GM12878 (cell line): ENCODE measurements around the gene PSMD11. TPM values are rescaled to one million over a fixed set of nuclear protein-coding genes. Genes with fewer than 3 reads are reported as not detected.

Source experiments
- ATAC-seq: fragments of 200-7000 bp; cut with Tn5 transposase; 3 replicates; pipeline ENCODE4 v1.9.1; 2020; ENCODE audit warnings: mild to moderate bottlenecking, moderate library complexity
- BruUV-seq: library from RNA; stranded (reverse); fragments of 400-500 nt; replicated peaks from 2 replicates; lab custom pipeline; 2021; lab: Mats Ljungman, UMichigan
- CTCF ChIA-PET: fragments of 300-600 bp; sonication (Branson Sonifier 250); formaldehyde crosslinking; extraction: SDS; loops from one replicate; lab custom pipeline; 2021; ENCODE audit warnings: inconsistent platforms; lab: Yijun Ruan, JAX
- POLR2A ChIA-PET: fragments of 350-600 bp; formaldehyde crosslinking; extraction: SDS; loops from one replicate; lab custom pipeline; 2021; ENCODE audit warnings: inconsistent platforms; lab: Charles Lee
- RAD21 ChIA-PET: fragments of 300-600 bp; sonication (Branson Sonifier 250); formaldehyde crosslinking; loops from one replicate; lab custom pipeline; 2023; ENCODE audit warnings: antibody characterized with exemption; ENCODE audit not compliant: unreplicated experiment; lab: Charles Lee
- SMC1A ChIA-PET: fragments of 300-600 bp; sonication (Branson Sonifier 250); formaldehyde crosslinking; loops from one replicate; lab custom pipeline; 2023; ENCODE audit not compliant: unreplicated experiment, uncharacterized antibody; lab: Charles Lee
- DNase-seq: peaks from one replicate; pipeline ENCODE4 v3.0.0-alpha.2; 2011; ENCODE audit warnings: low read depth, low spot score
- FAIRE-seq: peaks from 3 replicates; lab custom pipeline; 2011; peaks lifted over from hg19 to GRCh38; lab: Jason Lieb, UNC
- H2AFZ ChIP-seq: 2 replicates; pipeline ENCODE4 v1.6.0; 2011; ENCODE audit warnings: low read depth, low read length, control low read depth; ENCODE audit not compliant: control insufficient read depth
- H3K27ac ChIP-seq: 2 replicates; pipeline ENCODE4 v1.5.1; 2011; ENCODE audit warnings: control low read depth; ENCODE audit not compliant: control insufficient read depth, insufficient read depth
- H3K27me3 ChIP-seq, 2 experiments: replicated peaks in 1 of 2; 2 replicates each; pipeline versions ENCODE4 v1.6.0 to v1.6.1; 2011; ENCODE audit warnings: low read length in 1 of 2; ENCODE audit not compliant: control insufficient read depth in 2 of 2, insufficient read depth in 2 of 2
- H3K36me3 ChIP-seq, 2 experiments: 2 replicates each; pipeline ENCODE4 v1.5.1; 2011; ENCODE audit warnings: low read length in 1 of 2; ENCODE audit not compliant: control insufficient read depth in 2 of 2, insufficient read depth in 2 of 2
- H3K4me1 ChIP-seq: 2 replicates; pipeline ENCODE4 v1.6.1; 2011; ENCODE audit warnings: mild to moderate bottlenecking, low read length, moderate library complexity, mixed read lengths; ENCODE audit not compliant: control insufficient read depth, insufficient read depth
- H3K4me2 ChIP-seq: 2 replicates; pipeline ENCODE4 v1.6.0; 2011; ENCODE audit warnings: control low read depth; ENCODE audit not compliant: control insufficient read depth, insufficient read depth
- H3K4me3 ChIP-seq: fragments of 200-600 bp; sonication (generic); 2 replicates; pipeline ENCODE4 v1.5.1; 2016
- H3K79me2 ChIP-seq: 2 replicates; pipeline ENCODE4 v1.6.0; 2011; ENCODE audit warnings: low read length; ENCODE audit not compliant: control insufficient read depth, insufficient read depth
- H3K9ac ChIP-seq: 2 replicates; pipeline ENCODE4 v1.8.0; 2011; ENCODE audit warnings: low read length, control low read depth, mixed read lengths; ENCODE audit not compliant: control insufficient read depth, insufficient read depth
- H3K9me3 ChIP-seq: replicated peaks from 3 replicates; pipeline ENCODE4 v1.5.1; 2011; ENCODE audit warnings: mild to moderate bottlenecking, low read length; ENCODE audit not compliant: control insufficient read depth, insufficient read depth
- H4K20me1 ChIP-seq: 2 replicates; pipeline ENCODE4 v1.6.0; 2011; ENCODE audit not compliant: control insufficient read depth, insufficient read depth
- ASH2L ChIP-seq: fragments of 300-600, 200-600 bp; sonication (generic); IDR thresholded peaks from 2 replicates; pipeline ENCODE4 v1.6.1; 2017; ENCODE audit warnings: low read depth, mild to moderate bottlenecking, borderline replicate concordance
- ATF3 ChIP-seq: IDR thresholded peaks from 2 replicates; pipeline ENCODE4 v1.6.1; 2011; ENCODE audit warnings: low read depth, mild to moderate bottlenecking, low read length, moderate library complexity, borderline replicate concordance; ENCODE audit errors: extremely low read depth
- BCL3 ChIP-seq: IDR thresholded peaks from 2 replicates; pipeline ENCODE4 v1.6.1; 2011; ENCODE audit warnings: borderline replicate concordance, low read depth, mild to moderate bottlenecking, moderate library complexity, low read length; ENCODE audit not compliant: insufficient read depth, poor library complexity, severe bottlenecking
- ESRRA ChIP-seq: IDR thresholded peaks from 2 replicates; pipeline ENCODE4 v1.6.1; 2012; ENCODE audit warnings: mild to moderate bottlenecking, low read length, improper control_type of control experiment
- HDAC2 ChIP-seq: fragments of 200-600 bp; sonication (generic); IDR thresholded peaks from 2 replicates; pipeline ENCODE4 v1.6.1; 2017
- IKZF2 ChIP-seq, 2 experiments: fragments of 450-650 bp; IDR thresholded peaks; 2 replicates each; pipeline ENCODE4 v1.6.1; 2017; ENCODE audit warnings: mild to moderate bottlenecking in 2 of 2, moderate library complexity in 2 of 2
- MEF2B ChIP-seq: fragments of 450-650 bp; IDR thresholded peaks from 2 replicates; pipeline ENCODE4 v1.6.1; 2018; ENCODE audit warnings: mild to moderate bottlenecking, moderate library complexity; ENCODE audit not compliant: partially characterized antibody, poor library complexity, severe bottlenecking
- MLLT1 ChIP-seq: fragments of 450-650 bp; IDR thresholded peaks from 2 replicates; pipeline ENCODE4 v1.6.1; 2016; ENCODE audit warnings: mild to moderate bottlenecking
- NR2C2 ChIP-seq: IDR thresholded peaks from 2 replicates; pipeline ENCODE4 v1.6.1; 2011; ENCODE audit warnings: borderline replicate concordance, low read depth; ENCODE audit not compliant: control insufficient read depth, insufficient read length
- PML ChIP-seq: IDR thresholded peaks from 2 replicates; pipeline ENCODE4 v1.6.1; 2012; ENCODE audit warnings: low read length, inconsistent platforms
- POLR2A ChIP-seq: IDR thresholded peaks from 2 replicates; pipeline ENCODE4 v1.6.1; 2011; ENCODE audit warnings: low read depth, mild to moderate bottlenecking, low read length
- SMAD5 ChIP-seq: IDR thresholded peaks from 2 replicates; pipeline ENCODE4 v1.6.1; 2016; ENCODE audit warnings: antibody characterized with exemption, low read depth
- TARDBP ChIP-seq: IDR thresholded peaks from 2 replicates; pipeline ENCODE4 v1.6.1; 2016; ENCODE audit warnings: borderline replicate concordance
- TBL1XR1 ChIP-seq: IDR thresholded peaks from 2 replicates; pipeline ENCODE4 v1.6.1; 2012; ENCODE audit warnings: low read depth, low read length, improper control_type of control experiment
- USF1 ChIP-seq: IDR thresholded peaks from 2 replicates; pipeline ENCODE4 v1.6.1; 2011; ENCODE audit warnings: borderline replicate concordance, low read depth, mild to moderate bottlenecking, moderate library complexity, mixed read lengths, low read length; ENCODE audit not compliant: insufficient read depth; ENCODE audit errors: extremely low read length
- WGBS: methylation state at CpG from one replicate; pipeline ENCODE4 v1.1.6; 2016; ENCODE audit warnings: low lambda C conversion rate; ENCODE audit not compliant: insufficient replicate concordance, insufficient coverage; ENCODE audit errors: missing lambda C conversion rate; 5-methylcytosine and 5-hydroxymethylcytosine counted together
- in situ Hi-C: fragments of 300-500 bp; cut with MboI; formaldehyde crosslinking; loops from 9 replicates; pipeline ENCODE4 v1.14.3; 2018; ENCODE audit warnings: mixed read lengths
- intact Hi-C: fragments of 100-400 bp; cut with micrococcal nuclease; formaldehyde crosslinking; loops from one replicate; pipeline ENCODE4 v1.14.2; 2022; ENCODE audit not compliant: unreplicated experiment
- polyA plus RNA-seq, 11 experiments: library from polyadenylated mRNA; depleted of rRNA in 4 of 11; unstranded in 6 of 11; stranded (reverse) in 5 of 11; fragments of >200 nt; fragmentation: Nextera tagmentation in 4 of 11; fragmentation: Illumina TruSeq in 1 of 11; extraction: Ambion mirVana in 4 of 11; extraction: Trizol in 1 of 11; gene quantifications; 1 replicate in 1 of 11; 2 replicates in 10 of 11; pipeline versions ENCODE4 v1.2.1 to v1.2.3, GENCODE V29; 2011 to 2016; ENCODE audit warnings: inconsistent platforms in 2 of 11, missing spikeins in 2 of 11, low read depth in 1 of 11
- total RNA-seq, 4 experiments: library from RNA; depleted of rRNA in 3 of 4; stranded (reverse); fragments of >200 nt in 3 of 4; fragmentation: Illumina TruSeq in 1 of 4; extraction: Trizol in 1 of 4; gene quantifications; 2 replicates each; pipeline versions ENCODE4 v1.2.1 to v1.2.3, GENCODE V29; 2013 to 2021

PSMD11 gene
- total and polyA plus RNA-seq, 10 of the 15 experiments (the other 5 are each of a cell fraction or from before 2014, with no cell fraction given), result 84.1 to 319 (median 120) TPM

GRCh38 chr17:32517982-32518381 is 73.7 kb downstream of the PSMD11 start (continued):
- TF ChIP-seq BCL3, result no peak
- no peak for TF ChIP-seq TBL1XR1
- no peak for TF ChIP-seq HDAC2

GRCh38 chr17:32518646-32519227 is 74.4 kb downstream of the PSMD11 start:
- H3K27me3 ChIP-seq, result no peaks in the 10 kb centered on the region
- no peaks in the 10 kb centered on the region; the same call in 1 of the 2 replicates for H3K79me2 ChIP-seq
- ChIA-PET SMC1A (interaction anchor here (2.2 to 13.7 kb wide), 4 partner anchors 12 to 45 kb away, joined by 8 to 286 read pairs (median 136); partner anchors contain the start of gene CDK5R1), RAD21 (interaction anchor here (1.1 to 19.5 kb wide), 5 partner anchors 15 to 45 kb away, joined by 3 to 543 read pairs (median 11); partner anchors contain the start of gene CDK5R1), CTCF (interaction anchor here (1.5 to 4.9 kb wide), 3 partner anchors 13 to 30 kb away, joined by 4 to 28 read pairs (median 18); no protein-coding TSS in a partner anchor), POLR2A (interaction anchor here (2.3 to 18.8 kb wide), 4 partner anchors 15 to 51 kb away, joined by 8 to 308 read pairs (median 13); partner anchors contain the start of gene CDK5R1)
- ATAC-seq (no peak), FAIRE-seq (no peak), DNase-seq (no peak)
- intact Hi-C loops (no loop called here), in situ Hi-C loops (no loop called here)
- BruUV-seq, result no TSS peak
- H3K36me3 ChIP-seq, result no peaks in the 10 kb centered on the region
- peak overlapping the region; percentile 97 for H3K4me2 ChIP-seq
- no peak overlapping the region for H2AFZ ChIP-seq
- no peaks in the 10 kb centered on the region for H3K9me3 ChIP-seq
- H3K27ac ChIP-seq, result peak overlapping the region; percentile 9; the same call in 1 of the 2 replicates
- H3K9ac ChIP-seq, result peak overlapping the region; percentile 83; the same call in 1 of the 2 replicates
- H3K4me1 ChIP-seq, result peaks cover 82% of the 10 kb centered on the region
- H4K20me1 ChIP-seq, result no peaks in the 10 kb centered on the region
- H3K4me3 ChIP-seq, result peak overlapping the region; percentile 25; the same call in 1 of the 2 replicates
- 39% methylated on average over 31 of the region's 31 CpGs for WGBS
- TF ChIP-seq NR2C2 (no peak), IKZF2 (IDR thresholded peaks at IDR 0.05) (peak in 1 of 2 experiments; percentile 33; a peak in 1 of 4 replicates), POLR2A (0 out of 2 replicates have a peak, but pooled peaks have one; percentile 9), USF1 (no peak), SMAD5 (no peak), ESRRA (no peak), MEF2B (no peak), PML (no peak), MLLT1 (peak; percentile 89), ATF3 (no peak), TARDBP (no peak), ASH2L (no peak)
